Urothelium cell line (cell line): ENCODE data around the gene ARMH2.
"Not testable (repeated sequence)": the region's sequence is repeated elsewhere in the genome, so short reads cannot be mapped to it uniquely, and the experiment has no call there.

ENCODE experiments used
- DNase-seq: peaks from one replicate; pipeline ENCODE4 v3.0.0; 2011; ENCODE audit warnings: low spot score, mixed read lengths
- FAIRE-seq: peaks from 2 replicates; lab custom pipeline; 2011; peaks lifted over from hg19 to GRCh38; lab: Jason Lieb, UNC

ARMH2 gene

DNA sequence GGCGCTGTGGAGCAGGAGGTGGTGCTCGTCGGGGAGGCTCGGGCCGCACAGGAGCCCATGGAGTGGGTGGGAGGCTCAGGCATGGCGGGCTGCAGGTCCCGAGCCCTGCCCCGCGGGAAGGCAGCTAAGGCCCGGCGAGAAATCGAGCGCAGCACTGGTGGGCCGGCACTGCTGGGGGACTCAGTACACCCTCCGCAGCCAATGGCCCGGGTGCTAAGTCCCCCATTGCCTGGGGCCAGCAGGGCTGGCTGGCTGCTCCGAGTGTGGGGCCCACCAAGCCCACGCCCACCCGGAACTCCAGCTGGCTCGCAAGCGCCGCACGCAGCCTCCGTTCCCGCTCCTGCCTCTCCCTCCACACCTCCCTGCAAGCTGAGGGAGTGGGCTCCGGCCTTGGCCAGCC, 32.7 kb downstream of the ARMH2 start:
- DNase-seq, FAIRE-seq: not testable (repeated sequence)

DNA sequence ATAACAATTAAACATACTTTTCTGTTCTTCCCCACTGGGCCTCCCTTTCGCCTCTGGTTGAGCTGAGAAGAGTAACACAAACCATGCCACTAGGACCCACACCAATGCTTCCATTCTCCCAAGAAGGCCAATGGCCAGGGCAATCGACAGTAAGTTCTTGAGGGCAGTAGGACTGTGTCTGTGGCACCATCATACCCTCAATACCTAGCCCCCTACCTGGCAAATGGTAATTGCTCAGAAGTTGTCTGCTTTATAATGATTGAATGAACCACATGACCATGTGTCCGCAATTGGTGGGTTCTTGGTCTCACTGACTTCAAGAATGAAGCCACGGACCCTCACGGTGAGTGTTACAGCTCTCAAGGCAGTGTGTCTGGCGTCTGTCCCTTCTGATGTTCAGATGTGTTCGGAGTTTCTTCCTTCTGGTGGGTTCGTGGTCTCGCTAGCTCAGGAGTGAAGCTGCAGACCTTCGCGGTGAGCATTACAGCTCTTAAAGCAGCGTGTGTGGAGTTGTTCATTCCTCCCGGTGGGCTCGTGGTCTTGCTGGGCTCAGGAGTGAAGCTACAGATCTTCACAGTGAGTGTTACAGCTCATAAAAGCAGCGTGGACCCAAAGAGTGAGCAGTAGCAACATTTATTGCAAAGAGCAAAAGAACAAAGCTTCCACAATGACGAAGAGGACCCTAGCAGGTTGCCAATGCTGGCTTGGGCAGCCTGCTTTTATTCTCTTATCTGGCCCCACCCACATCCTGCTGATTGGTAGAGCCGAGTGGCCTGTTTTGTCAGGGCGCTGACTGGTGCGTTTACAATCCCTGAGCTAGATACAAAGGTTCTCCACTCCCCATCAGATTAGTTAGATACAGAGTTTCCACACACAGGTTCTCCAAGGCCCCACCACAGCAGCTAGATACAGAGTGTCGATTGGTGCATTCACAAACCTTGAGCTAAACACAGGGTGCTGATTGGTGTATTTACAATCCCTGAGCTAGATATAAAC, 33.6 kb downstream of the ARMH2 start:
- not testable (repeated sequence) for DNase-seq, FAIRE-seq

DNA sequence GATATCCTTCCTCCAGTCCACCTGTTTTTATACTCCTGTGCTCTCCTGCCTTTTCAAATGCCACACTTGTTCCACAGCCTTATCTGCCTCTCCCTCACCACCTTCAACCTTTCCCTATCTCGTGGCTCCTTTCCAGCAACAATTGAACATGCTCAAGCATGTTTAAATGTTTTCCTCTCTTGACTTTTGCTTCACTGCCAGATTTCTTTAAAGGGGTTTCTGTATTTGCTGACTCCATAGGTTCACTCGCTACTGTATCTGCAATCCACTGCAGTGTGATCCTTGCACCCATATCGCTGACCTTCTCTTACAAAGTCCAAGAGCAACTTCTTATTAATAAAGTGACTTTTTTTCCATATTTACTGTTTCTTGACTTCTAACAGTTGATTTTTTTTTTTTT, 35.1 kb downstream of the ARMH2 start:
- DNase-seq (no peak), FAIRE-seq (no peak)

GRCh38 chr6:24761851-24762250, 36.9 kb downstream of the ARMH2 start:
- no peak for FAIRE-seq

DNA sequence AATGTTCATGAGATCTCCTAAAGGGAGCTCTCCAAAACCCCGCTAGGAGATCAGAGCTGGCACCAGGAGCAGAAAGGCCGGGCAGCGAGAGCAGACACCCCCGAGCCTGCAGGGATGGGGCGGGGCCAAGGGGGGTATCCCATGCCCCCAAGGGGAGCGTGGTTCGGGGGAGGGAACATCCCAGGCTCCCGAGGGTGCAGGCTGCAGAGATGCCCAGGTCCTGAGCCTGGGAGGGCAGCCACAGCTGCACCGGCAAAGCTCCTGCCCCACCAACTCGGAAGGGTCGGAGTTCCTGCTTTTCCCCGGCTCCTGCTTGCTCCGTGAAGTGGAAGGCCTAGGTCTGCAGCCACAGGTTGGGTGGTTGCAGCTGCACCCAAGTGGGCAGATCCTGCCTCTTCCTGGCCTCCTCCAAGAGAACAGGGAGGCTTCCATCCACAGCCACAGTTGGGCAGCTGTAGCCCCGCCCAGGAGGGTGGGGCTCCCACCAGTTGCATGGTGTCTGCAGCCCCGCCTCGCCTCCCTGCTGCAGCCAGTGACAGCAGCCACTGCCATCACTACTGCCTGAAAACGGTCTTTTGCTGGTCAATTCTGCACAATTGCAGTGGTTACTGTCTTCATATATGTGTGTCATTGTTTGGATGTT, 37.4 kb downstream of the ARMH2 start:
- DNase-seq (no peak), FAIRE-seq (no peak)

More at GRCh38 chr6:24761851-24762250, 36.9 kb downstream of the ARMH2 start:
- no peak for DNase-seq

GRCh38 chr6:24760210-24760609, 38.5 kb downstream of the ARMH2 start:
- FAIRE-seq (no peak), DNase-seq (no peak)

DNA sequence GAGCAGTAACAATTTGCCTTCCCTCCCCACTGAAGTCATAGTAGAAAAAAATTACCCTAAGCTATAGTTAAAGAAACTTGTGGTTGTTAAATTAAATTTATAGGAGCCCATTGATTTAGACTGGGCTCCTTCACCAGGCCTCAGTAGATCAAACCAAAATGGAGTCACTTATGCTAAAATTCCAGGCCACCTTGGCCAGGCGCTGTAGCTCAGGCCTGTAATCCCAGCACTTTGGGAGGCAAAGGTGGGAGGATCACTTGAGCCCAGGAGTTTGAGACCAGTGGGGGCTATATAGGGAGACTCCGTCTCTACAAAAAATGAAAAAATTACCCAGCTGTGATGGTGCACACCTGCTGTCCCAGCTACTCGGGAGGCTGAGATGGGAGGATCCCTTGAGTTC, 39.0 kb downstream of the ARMH2 start:
- FAIRE-seq (no peak), DNase-seq (no peak)

GRCh38 chr6:24757611-24758010, 41.1 kb downstream of the ARMH2 start:
- no peak for DNase-seq
- FAIRE-seq: no peak

- FAIRE-seq (no peak), DNase-seq (no peak)
These were observed 43.4 kb downstream of the ARMH2 start for GRCh38 chr6:24755279-24755678.

GRCh38 chr6:24754378-24754777, 44.3 kb downstream of the ARMH2 start:
- not testable (repeated sequence) for DNase-seq, FAIRE-seq

- FAIRE-seq (no peak), DNase-seq (no peak)
These were observed 45.2 kb downstream of the ARMH2 start for GRCh38 chr6:24753545-24753944.

DNA sequence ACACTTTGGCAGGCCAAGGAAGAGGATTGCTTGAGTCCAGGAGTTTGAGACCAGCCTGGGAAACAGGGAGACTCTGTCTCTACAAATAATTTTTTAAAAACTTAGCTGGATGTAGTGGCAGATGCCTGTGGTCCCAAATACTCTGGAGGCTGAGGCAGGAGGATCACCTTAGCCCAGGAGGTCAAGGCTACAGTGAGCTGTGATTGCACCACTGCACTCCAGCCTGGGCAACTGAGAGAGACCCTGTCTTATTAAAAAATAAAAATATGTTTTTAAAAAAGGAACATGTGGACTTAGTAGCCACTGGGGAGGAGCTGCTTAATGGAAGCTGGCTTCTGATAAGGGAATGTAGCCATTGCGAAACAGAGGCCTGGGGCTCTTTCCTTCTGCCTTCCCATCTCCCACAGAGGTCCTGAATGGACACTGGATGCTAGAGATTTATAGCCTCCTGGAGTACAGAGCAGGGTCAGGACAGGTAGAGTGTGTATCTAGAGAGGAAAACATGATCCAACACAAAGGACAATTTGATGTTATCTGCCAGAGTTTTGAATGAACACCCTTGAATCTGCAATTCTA, 45.7 kb downstream of the ARMH2 start:
- no peak for DNase-seq
- no peak for FAIRE-seq

- DNase-seq: no peak
- no peak for FAIRE-seq
These were observed 46.2 kb downstream of the ARMH2 start for GRCh38 chr6:24752503-24752902.

DNA sequence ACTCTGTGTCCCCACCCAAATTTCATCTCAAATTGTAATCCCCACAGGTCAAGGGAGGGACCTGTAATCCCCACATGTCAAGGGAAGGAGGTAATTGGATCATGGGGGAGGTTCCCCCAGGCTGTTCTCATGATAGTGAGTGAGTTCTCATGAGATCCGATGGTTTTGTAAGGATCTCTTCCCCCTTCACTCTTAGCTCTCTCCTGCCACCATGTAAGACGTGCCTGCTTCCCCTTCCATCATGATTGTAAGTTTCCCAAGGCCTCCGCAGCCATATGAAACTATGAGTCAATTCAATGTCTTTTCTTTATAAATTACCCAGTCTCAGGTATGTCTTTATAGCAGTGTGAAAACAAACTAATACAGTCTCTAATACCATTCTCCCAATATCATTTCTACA, 47.8 kb downstream of the ARMH2 start:
- FAIRE-seq, DNase-seq: not testable (repeated sequence)

GRCh38 chr6:24749297-24749696, 49.4 kb downstream of the ARMH2 start:
- FAIRE-seq (no peak), DNase-seq (no peak)
